K562 (cell line): ENCODE data around the gene ZNF8. TPM values are rescaled to one million over a fixed set of nuclear protein-coding genes. Genes with fewer than 3 reads are reported as not detected.
A peak's percentile ranks its signal among the peaks of the same experiment; 100 is the strongest.

ENCODE experiments used
- ARHGAP35 ChIP-seq: fragments of 450-650 bp; IDR thresholded peaks from 2 replicates; pipeline ENCODE4 v1.6.1; 2018; ENCODE audit not compliant: partially characterized antibody
- ATF7 ChIP-seq: fragments of 450-650 bp; IDR thresholded peaks from 2 replicates; pipeline ENCODE4 v1.7.1; 2014; ENCODE audit warnings: mild to moderate bottlenecking, moderate library complexity
- ETS1 ChIP-seq: conservative IDR thresholded peaks from 2 replicates; pipeline ENCODE4 v1.6.1; 2011; ENCODE audit warnings: low read depth, mild to moderate bottlenecking, low read length; ENCODE audit not compliant: control insufficient read depth
- KDM2B ChIP-seq: fragments of 250-450 bp; sonication (Bioruptor Pico); IDR thresholded peaks from 2 replicates; pipeline ENCODE4 v1.8.0; 2021; ENCODE audit warnings: mild to moderate bottlenecking, moderate library complexity
- MAFK ChIP-seq: IDR thresholded peaks from 2 replicates; pipeline ENCODE4 v1.6.1; 2011; ENCODE audit warnings: low read length, improper control_type of control experiment
- NCOA6 ChIP-seq: fragments of 450-650 bp; IDR thresholded peaks from 2 replicates; pipeline ENCODE4 v1.6.1; 2017; ENCODE audit warnings: mild to moderate bottlenecking
- PTRF ChIP-seq: fragments of 450-650 bp; IDR thresholded peaks from 2 replicates; pipeline ENCODE4 v1.6.1; 2016; ENCODE audit warnings: mild to moderate bottlenecking, missing genetic modification characterization, missing compliant biosample characterization
- ZFX ChIP-seq: sonication (generic); formaldehyde crosslinking; IDR thresholded peaks from 2 replicates; pipeline ENCODE4 v1.8.0; 2022; ENCODE audit warnings: mild to moderate bottlenecking, missing genetic modification reagents, moderate library complexity
- ZHX1 ChIP-seq: fragments of 150-350 bp; conservative IDR thresholded peaks from 2 replicates; pipeline ENCODE4 v1.6.1; 2014; ENCODE audit warnings: low read length
- ZNF133 ChIP-seq: fragments of 250-450 bp; sonication (Bioruptor Pico); IDR thresholded peaks from 2 replicates; pipeline ENCODE4 v1.4.0; 2020; ENCODE audit warnings: mild to moderate bottlenecking
- ZNF140 ChIP-seq: fragments of 250-450 bp; sonication (Bioruptor Pico); IDR thresholded peaks from 2 replicates; pipeline ENCODE4 v1.8.0; 2021; ENCODE audit warnings: moderate library complexity, mild to moderate bottlenecking, inconsistent platforms
- ZNF146 ChIP-seq: IDR thresholded peaks from one replicate; pipeline ENCODE4 v1.6.1; 2018; ENCODE audit warnings: missing compliant biosample characterization; ENCODE audit not compliant: unreplicated experiment
- ZNF197 ChIP-seq: fragments of 200-800 bp; sonication (Bioruptor generic); IDR thresholded peaks from 2 replicates; pipeline ENCODE4 v1.6.1; 2016; ENCODE audit warnings: low read depth, missing genetic modification characterization, missing compliant biosample characterization
- ZNF57 ChIP-seq: fragments of 450-650 bp; formaldehyde crosslinking; IDR thresholded peaks from 2 replicates; pipeline ENCODE4 v1.4.0; 2020; ENCODE audit warnings: mild to moderate bottlenecking, moderate library complexity
- ZNF609 ChIP-seq: sonication (generic); formaldehyde crosslinking; IDR thresholded peaks from 2 replicates; pipeline ENCODE4 v1.8.1; 2023; ENCODE audit warnings: missing genetic modification reagents, mild to moderate bottlenecking, borderline replicate concordance
- polyA plus RNA-seq, 8 experiments: library from polyadenylated mRNA; depleted of rRNA in 4 of 8; stranded (reverse) in 5 of 8; unstranded in 3 of 8; fragments of >200 nt; fragmentation: Nextera tagmentation in 2 of 8; fragmentation: Illumina TruSeq in 1 of 8; extraction: Ambion mirVana in 2 of 8; extraction: Trizol in 1 of 8; gene quantifications; 2 replicates each; pipeline versions ENCODE4 v1.2.1 to v1.2.3, GENCODE V29; 2011 to 2014; ENCODE audit warnings: inconsistent platforms in 1 of 8, missing spikeins in 1 of 8
- total RNA-seq, 7 experiments: library from RNA; depleted of rRNA in 6 of 7; stranded (reverse); fragments of >200 nt in 6 of 7; fragmentation: Illumina TruSeq in 2 of 7; extraction: Trizol in 2 of 7; gene quantifications; 2 replicates each; pipeline versions ENCODE4 v1.2.1 to v1.2.3, GENCODE V29; 2011 to 2021; ENCODE audit warnings: low replicate concordance in 1 of 7
- TF ChIP-seq, protein P1 (sequence below): fragments of 450-650 bp; IDR thresholded peaks from 2 replicates; pipeline ENCODE4 v1.7.0; 2016; ENCODE audit warnings: borderline replicate concordance

ZNF8 gene
- total and polyA plus RNA-seq, 9 of the 15 experiments (the other 6 are each of a cell fraction or from before 2014, with no cell fraction given) = 0.71 to 7.7 (median 4.7) TPM

DNA sequence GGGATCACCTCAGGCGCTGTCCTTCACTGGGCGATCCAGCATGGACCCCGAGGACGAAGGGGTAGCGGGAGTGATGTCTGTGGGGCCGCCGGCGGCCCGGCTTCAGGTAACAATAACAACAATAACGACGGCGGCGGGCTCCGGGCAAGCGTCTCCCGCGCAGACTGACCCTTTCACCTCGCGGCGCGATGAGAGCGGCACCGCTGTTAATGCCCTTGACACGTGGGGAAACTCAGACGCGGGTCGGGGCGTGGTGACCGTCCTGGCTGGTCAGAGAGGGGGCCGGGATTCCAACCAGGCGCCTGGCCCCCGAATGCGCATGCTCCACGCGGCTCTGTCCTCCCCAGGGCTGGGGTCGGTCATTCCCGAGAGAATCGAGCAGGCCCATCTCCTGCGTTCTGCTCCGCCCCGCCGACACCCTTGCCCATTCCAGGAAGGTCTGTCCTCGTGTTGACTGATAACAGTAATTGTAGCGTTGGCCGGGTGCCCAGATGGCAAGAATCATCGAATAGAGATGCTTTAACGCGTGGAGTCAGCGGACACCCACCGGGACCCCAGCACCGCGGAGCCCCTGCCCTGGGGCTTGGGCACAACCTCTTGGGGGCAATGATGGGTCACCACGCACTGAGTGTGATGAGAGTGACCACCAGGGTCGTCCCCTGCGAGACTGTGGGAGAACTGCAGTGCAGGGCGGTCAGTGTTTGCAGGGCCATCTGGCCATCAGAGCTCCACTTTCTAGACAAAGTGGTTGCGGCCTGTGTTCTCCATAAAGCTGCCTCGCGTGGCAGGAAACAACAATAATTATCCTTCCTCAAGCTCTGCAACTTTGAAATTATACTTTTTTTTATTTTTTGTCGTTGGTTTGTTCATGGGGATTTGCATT is 528 bp downstream of the ZNF8 start (continued):
- TF ChIP-seq ZHX1 (no peak), ZNF133 (peak; percentile 2; the same call in 1 of the 2 replicates), ZFX (CRISPR knock-in tag) (no peak; the same call in 1 of the 2 replicates), ZNF146 (CRISPR knock-in tag) (no peak), ZNF609 (CRISPR knock-in tag) (peak; percentile 86; the same call in 1 of the 2 replicates), KDM2B (CRISPR knock-in tag) (0 out of 2 replicates have a peak, but pooled peaks have one; percentile 45), NCOA6 (no peak), ZNF140 (CRISPR knock-in tag) (no peak), ZNF57 (no peak), ARHGAP35 (no peak), MAFK (no peak), ETS1 (peak; percentile 14; the same call in 1 of the 2 replicates), ATF7 (no peak; the same call in 1 of the 2 replicates), PTRF (tag) (no peak), ZNF197 (CRISPR knock-in tag) (no peak)
- TF ChIP-seq, protein P1, sequence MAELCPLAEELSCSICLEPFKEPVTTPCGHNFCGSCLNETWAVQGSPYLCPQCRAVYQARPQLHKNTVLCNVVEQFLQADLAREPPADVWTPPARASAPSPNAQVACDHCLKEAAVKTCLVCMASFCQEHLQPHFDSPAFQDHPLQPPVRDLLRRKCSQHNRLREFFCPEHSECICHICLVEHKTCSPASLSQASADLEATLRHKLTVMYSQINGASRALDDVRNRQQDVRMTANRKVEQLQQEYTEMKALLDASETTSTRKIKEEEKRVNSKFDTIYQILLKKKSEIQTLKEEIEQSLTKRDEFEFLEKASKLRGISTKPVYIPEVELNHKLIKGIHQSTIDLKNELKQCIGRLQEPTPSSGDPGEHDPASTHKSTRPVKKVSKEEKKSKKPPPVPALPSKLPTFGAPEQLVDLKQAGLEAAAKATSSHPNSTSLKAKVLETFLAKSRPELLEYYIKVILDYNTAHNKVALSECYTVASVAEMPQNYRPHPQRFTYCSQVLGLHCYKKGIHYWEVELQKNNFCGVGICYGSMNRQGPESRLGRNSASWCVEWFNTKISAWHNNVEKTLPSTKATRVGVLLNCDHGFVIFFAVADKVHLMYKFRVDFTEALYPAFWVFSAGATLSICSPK = no peak
